Muscle layer of duodenum (tissue), 2 donors: ENCODE data around the gene NLGN1.

ENCODE experiments used
- H3K27ac ChIP-seq: one replicate; pipeline ENCODE4 v1.7.0; 2013; ENCODE audit warnings: mild to moderate bottlenecking, low read length
- H3K27me3 ChIP-seq: one replicate; pipeline ENCODE4 v1.7.0; 2013; ENCODE audit warnings: low read depth, mild to moderate bottlenecking, control low read depth, low read length
- H3K36me3 ChIP-seq, 2 donors: one replicate each; pipeline ENCODE4 v1.7.0; 2013; ENCODE audit warnings: low read length in 2 of 2, control low read depth in 1 of 2, mild to moderate bottlenecking in 1 of 2; ENCODE audit not compliant: insufficient read depth in 2 of 2, control insufficient read depth in 1 of 2
- H3K4me1 ChIP-seq, 2 donors: one replicate each; pipeline ENCODE4 v1.7.0; 2013; ENCODE audit warnings: low read length in 2 of 2, mild to moderate bottlenecking in 2 of 2, control low read depth in 1 of 2, moderate library complexity in 1 of 2; ENCODE audit not compliant: insufficient read depth in 2 of 2, control insufficient read depth in 1 of 2
- H3K4me3 ChIP-seq, 2 donors: one replicate each; pipeline ENCODE4 v1.7.0; 2013; ENCODE audit warnings: low read length in 2 of 2, low read depth in 1 of 2, mild to moderate bottlenecking in 1 of 2
- H3K9me3 ChIP-seq, 2 donors: one replicate each; pipeline ENCODE4 v1.7.0; 2013; ENCODE audit warnings: low read length in 2 of 2, control low read depth in 1 of 2, mild to moderate bottlenecking in 1 of 2; ENCODE audit not compliant: control insufficient read depth in 1 of 2
- donor health status: healthy.

Gene NLGN1

DNA sequence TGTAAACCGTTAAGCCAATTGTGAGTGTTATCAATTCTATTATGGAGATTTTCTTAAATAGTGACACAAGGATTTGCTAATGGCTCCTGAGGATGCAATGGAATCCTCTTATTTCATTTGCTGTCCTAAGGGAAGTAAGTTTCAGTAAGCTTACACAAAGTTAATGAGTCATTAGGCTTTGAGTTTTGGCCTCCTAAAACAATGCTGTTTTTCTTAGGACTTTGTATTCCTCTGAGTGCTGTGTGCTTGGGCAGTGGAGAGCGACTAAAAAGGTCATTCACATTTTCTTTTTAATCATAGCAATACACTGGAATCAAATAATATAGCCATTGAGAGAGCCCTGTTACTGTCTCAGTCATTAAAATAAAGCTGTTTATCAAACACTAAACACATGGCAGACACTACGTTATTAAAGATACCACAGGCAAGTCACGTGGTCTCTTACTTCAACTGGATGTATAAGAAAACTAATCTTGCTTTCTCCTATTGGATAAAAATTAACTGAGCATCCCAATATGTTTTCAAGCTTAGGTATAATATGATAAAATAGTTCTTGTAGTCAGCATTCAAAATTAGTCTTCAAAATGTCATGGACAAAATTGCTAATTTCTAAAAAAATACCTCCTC lies 290.8 kb downstream of the NLGN1 start:
- Histone ChIP-seq H3K4me1 (no peaks in the 10 kb centered on the region), H3K36me3 (no peaks in the 10 kb centered on the region), H3K27ac (no peak overlapping the region), H3K4me3 (no peak overlapping the region), H3K27me3 (no peaks in the 10 kb centered on the region), H3K9me3 (no peaks in the 10 kb centered on the region)

DNA sequence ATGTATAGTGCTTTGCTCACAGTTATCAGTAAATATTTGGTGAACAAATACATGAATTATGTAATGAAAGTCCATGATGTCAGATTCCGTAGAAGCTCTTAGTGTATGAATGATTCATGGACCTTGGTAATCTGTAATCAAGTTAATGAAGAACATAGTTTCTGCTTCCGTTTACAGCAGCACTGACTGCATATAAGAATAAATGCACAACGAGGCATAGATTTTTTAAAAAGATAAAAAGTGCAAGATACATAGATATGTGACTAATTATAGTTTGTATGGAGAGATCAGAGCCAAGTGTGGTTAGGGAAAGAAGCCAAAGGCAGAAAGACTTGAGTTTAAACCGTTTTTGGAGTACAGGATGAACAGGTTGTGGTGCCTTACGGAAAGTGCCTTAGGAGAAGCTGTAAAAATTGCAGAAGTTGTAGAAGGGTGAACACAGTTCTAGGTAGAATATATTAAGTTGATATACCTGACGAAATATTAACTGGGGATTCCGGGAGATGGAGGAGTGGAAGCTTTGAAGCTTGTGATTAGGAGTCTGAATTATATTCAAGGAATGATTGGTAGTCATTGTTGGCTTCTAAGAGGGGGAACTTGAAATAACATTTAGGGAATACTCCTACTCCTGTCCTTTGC lies 293.1 kb downstream of the NLGN1 start:
- no peak overlapping the region for H3K27ac ChIP-seq

DNA sequence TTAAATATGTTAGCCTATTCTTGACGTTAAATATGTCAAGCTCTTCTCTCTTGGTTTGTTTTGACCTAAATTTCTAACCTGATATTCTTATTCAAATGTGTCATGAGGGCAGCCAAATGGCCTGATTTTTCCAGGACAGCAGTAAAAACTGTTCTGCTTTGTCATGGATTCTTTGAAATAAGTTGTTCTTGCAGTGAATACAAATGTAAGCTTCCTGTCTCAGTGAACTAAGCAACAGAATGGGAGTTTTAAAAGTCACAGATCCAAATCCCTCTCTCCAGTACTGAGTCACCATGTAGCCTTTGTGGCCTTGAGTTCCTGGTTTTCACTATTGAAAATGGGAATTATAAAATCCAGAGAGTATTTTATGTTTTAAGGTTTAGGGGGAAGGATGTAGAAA lies 301.8 kb downstream of the NLGN1 start:
- no peak overlapping the region for H3K4me3 ChIP-seq
- H3K27ac ChIP-seq = no peak overlapping the region
- H3K9me3 ChIP-seq = peaks cover 0 to 5% of the 10 kb centered on the region in 2 donors
- no peaks in the 10 kb centered on the region for H3K4me1 ChIP-seq
- no peaks in the 10 kb centered on the region for H3K36me3 ChIP-seq
- no peaks in the 10 kb centered on the region for H3K27me3 ChIP-seq

More for the DNA sequence above, 293.1 kb downstream of the NLGN1 start:
- no peaks in the 10 kb centered on the region for H3K36me3 ChIP-seq
- H3K9me3 ChIP-seq = no peaks in the 10 kb centered on the region
- no peaks in the 10 kb centered on the region for H3K27me3 ChIP-seq
- no peak overlapping the region for H3K4me3 ChIP-seq
- no peaks in the 10 kb centered on the region for H3K4me1 ChIP-seq

DNA sequence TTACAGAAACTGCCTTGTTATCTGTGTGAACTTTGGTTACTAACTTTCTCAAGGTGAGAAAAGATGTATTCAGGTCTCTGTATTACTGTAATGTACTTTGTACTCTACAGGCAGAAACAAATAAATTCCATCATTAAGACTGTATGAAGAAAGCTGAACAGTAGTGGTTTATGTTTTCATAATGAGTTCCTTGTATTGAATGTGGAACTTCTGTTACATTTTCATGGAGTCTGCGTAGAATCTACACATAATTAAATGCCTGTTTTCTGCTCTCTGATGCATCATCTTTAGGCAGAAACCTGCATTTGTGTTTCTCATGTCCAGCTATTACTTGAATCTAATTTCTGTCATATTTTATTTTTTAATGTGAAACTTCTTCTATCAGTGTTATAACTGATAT lies 302.8 kb downstream of the NLGN1 start:
- Histone ChIP-seq H3K36me3 (no peaks in the 10 kb centered on the region), H3K27ac (no peak overlapping the region), H3K4me1 (no peaks in the 10 kb centered on the region), H3K9me3 (peaks cover 0 to 5% of the 10 kb centered on the region in 2 donors), H3K27me3 (no peaks in the 10 kb centered on the region), H3K4me3 (no peak overlapping the region)

DNA sequence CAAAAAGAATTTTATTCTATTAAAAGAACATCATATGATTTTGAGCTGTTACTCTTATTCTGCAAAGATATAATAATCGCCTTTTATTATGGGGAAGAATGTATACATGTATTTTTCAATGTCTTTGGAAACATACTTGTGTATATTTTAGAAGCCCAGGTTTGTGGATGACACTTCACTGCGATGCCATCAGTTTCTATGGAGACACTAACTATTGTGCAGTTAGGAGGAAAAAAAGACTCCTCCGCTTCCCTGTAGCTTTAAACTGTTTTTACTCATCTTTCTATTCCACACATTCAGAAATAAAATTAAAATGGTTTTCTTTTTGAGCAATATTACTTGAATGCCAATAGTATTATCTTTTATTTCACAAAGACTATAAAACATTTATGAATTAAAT lies 305.0 kb downstream of the NLGN1 start:
- Histone ChIP-seq H3K9me3 (peaks cover 0 to 5% of the 10 kb centered on the region in 2 donors), H3K4me1 (no peaks in the 10 kb centered on the region), H3K27me3 (no peaks in the 10 kb centered on the region), H3K4me3 (no peak overlapping the region), H3K27ac (no peak overlapping the region), H3K36me3 (no peaks in the 10 kb centered on the region)

DNA sequence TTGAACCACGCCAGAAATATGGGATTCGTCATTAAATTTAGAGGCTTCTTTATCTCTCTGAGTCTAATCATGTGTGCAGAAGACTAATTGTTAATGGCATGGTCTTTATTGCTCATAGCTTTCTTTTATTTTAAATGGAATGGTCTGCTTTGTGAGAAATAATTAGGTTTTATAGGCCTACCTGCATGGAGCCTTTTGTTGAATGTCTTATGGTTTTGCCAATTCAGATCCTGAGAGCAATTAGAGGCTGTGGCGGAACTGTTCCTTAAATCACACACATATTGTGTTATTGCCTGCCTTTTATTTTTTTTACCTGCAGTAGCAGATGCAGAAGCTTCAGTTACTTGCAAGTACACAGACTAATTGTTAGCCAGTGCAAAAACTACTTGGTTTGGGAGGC lies 306.2 kb downstream of the NLGN1 start:
- no peaks in the 10 kb centered on the region for H3K4me1 ChIP-seq
- H3K4me3 ChIP-seq = no peak overlapping the region
- H3K36me3 ChIP-seq = no peaks in the 10 kb centered on the region
- no peaks in the 10 kb centered on the region for H3K27me3 ChIP-seq
- no peak overlapping the region for H3K27ac ChIP-seq
- H3K9me3 ChIP-seq = peaks cover 0 to 5% of the 10 kb centered on the region in 2 donors

DNA sequence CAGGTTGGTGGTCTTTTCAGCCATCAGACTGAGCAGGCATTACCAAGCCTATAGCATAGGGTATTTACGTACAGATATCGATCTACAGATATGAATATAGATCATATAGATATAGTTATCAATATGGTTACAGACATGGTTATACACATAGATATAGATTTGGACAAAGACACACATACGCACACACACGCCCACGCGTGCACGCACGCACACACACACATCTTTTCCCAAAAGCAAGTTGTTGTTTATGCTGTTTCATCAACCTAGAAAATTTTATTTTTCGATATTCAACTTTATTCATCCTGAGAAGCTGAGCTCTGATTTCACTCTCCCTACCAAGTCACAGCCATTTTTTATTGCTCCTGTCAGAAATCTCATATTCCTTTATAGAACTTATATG lies 309.1 kb downstream of the NLGN1 start:
- Histone ChIP-seq H3K4me3 (no peak overlapping the region), H3K27ac (no peak overlapping the region), H3K4me1 (no peaks in the 10 kb centered on the region), H3K27me3 (no peaks in the 10 kb centered on the region), H3K36me3 (no peaks in the 10 kb centered on the region), H3K9me3 (no peaks in the 10 kb centered on the region)

DNA sequence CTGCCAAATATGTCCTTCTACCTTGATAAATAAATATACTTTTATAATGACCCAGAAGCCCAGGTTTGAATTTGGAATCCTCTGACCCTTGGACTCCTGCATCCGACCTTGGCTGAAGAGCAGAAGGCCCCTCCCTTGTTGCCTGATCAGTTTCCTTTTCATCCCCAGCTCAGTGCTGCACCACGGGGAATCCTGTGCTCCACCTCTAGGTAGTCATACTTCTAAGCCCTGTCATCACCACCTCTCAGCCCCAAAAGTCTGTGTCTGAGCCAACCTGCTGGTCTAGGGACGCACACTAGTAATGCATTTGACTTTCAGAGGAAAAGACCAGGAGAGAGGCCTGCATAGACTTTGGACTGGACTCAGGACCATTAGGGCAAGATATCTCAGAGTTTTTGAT lies 310.6 kb downstream of the NLGN1 start:
- Histone ChIP-seq H3K27ac (no peak overlapping the region), H3K4me3 (no peak overlapping the region)

DNA sequence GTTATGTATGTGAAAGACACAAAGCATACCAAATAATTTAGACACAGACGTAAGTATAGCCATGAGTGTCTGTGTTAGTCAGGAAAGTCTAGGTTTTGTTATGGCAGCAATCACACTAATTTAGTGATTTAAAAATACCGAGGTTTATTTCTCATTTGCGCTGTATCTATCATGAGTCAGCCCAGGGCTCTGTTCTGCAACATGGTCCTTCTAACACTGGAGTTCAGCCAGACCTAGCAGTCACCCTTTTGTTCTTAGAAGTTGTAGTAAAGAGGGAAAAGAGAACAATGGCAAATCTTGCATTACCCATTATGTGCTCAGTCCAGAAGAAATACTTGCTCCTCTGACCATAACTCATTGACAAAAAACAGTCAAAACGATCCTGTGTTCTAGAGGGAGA lies 311.5 kb downstream of the NLGN1 start:
- Histone ChIP-seq H3K4me3 (no peak overlapping the region), H3K4me1 (no peaks in the 10 kb centered on the region), H3K36me3 (no peaks in the 10 kb centered on the region), H3K27ac (no peak overlapping the region), H3K9me3 (no peaks in the 10 kb centered on the region), H3K27me3 (no peaks in the 10 kb centered on the region)

More for the DNA sequence above, 310.6 kb downstream of the NLGN1 start:
- Histone ChIP-seq H3K4me1 (no peaks in the 10 kb centered on the region), H3K36me3 (no peaks in the 10 kb centered on the region), H3K9me3 (no peaks in the 10 kb centered on the region), H3K27me3 (no peaks in the 10 kb centered on the region)

DNA sequence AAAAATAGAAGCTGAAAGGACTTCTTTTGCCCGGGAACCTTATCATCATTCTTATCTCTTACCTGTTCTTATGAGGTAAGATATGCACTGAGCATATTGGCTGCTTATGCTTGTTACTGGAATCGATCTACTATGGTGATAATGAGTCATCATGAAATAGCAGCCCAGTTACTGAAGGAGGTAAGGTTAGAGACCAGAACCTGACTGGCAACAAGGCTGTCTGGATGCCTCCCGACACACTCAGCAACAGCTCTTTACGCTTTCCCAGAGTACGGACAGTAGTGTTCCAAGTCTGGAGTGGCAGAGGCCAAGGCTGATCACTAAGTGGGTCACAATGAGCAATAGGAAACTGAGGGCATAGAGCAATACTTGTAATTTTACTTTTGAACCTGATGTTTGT lies 314.1 kb downstream of the NLGN1 start:
- Histone ChIP-seq H3K27me3 (no peaks in the 10 kb centered on the region), H3K9me3 (no peaks in the 10 kb centered on the region), H3K4me3 (no peak overlapping the region), H3K27ac (no peak overlapping the region), H3K36me3 (no peaks in the 10 kb centered on the region), H3K4me1 (no peaks in the 10 kb centered on the region)

DNA sequence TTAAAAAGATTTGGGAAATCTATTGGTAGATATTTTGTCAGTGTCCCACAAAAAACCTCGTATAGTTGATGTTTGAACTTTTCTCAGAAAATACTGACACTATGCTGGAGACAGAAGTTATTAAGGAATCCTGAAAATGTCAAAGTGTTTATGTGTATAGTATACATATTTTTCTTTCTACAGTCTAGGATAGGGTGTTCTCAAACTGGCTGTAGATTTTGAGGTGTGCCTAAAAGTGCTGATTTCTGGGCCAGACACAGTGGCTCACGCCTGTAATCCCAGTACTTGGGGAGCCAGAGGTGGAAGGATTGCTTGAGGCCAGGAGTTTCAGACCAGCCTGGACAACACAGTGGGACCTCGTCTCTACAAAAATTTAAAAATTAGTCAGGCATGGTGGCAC lies 322.0 kb downstream of the NLGN1 start:
- no peaks in the 10 kb centered on the region for H3K36me3 ChIP-seq
- H3K27ac ChIP-seq = no peak overlapping the region
- H3K4me3 ChIP-seq = no peak overlapping the region
- H3K9me3 ChIP-seq = no peaks in the 10 kb centered on the region
- no peaks in the 10 kb centered on the region for H3K27me3 ChIP-seq
- no peaks in the 10 kb centered on the region for H3K4me1 ChIP-seq

DNA sequence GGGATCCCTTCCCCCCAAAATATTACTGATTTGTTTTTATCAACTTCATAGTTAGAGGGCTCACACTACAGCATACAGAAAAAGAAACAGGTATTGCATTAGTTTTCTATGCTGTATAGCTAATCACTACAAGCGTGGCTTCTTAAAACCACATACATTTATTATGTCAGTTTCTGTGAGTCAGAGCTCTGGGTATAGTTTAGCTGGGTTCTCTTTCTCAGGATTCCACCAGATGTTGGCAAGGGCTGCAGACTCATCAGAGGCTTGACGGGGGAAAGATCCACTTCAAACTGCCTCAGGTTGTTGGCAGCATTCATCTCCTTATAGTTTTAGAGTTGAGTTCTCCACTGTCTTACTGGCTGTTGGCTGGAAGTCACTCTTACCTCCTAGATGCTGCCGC lies 328.0 kb downstream of the NLGN1 start:
- H3K27me3 ChIP-seq = no peaks in the 10 kb centered on the region
- no peak overlapping the region for H3K27ac ChIP-seq
- no peaks in the 10 kb centered on the region for H3K4me1 ChIP-seq
- H3K9me3 ChIP-seq = no peaks in the 10 kb centered on the region
- H3K36me3 ChIP-seq = no peaks in the 10 kb centered on the region
- H3K4me3 ChIP-seq = no peak overlapping the region
